ENCODE measurements around the gene DRAM2. TPM values are rescaled to one million over a fixed set of nuclear protein-coding genes. Genes with fewer than 3 reads are reported as not detected.
A peak's percentile ranks its signal among the peaks of the same experiment; 100 is the strongest.

DRAM2 gene
- total and polyA plus RNA-seq, 2 of the 13 experiments (the other 11 are each of a cell fraction or from before 2014, with no cell fraction given) = 33.2 to 123 TPM

- ChIA-PET POLR2A (no interaction called here), CTCF (ENCODE audit: low intra/inter-chr PET ratio, low total read pairs) (no interaction called here)
- Histone ChIP-seq H3K36me3 (replicated peaks in 1 of 2; ENCODE audit: control insufficient read depth in 1 of 2, insufficient read depth in 2 of 2, low read length in 2 of 2) (peaks cover 0 to 19% of the 10 kb centered on the region in 2 experiments; a peak in 1 of 5 replicates), H3K9me3 (ENCODE audit: low read length) (no peaks in the 10 kb centered on the region), H3K27me3 (ENCODE audit: control insufficient read depth in 1 of 2, insufficient read depth in 2 of 2, low read length in 2 of 2) (no peaks in the 10 kb centered on the region), H3K27ac (ENCODE audit: extremely low read length, insufficient read depth, low read length) (no peak overlapping the region), H3K4me2 (ENCODE audit: low read depth, low read length) (no peak overlapping the region), H3K79me2 (ENCODE audit: insufficient read depth, low read length) (no peaks in the 10 kb centered on the region), H2AFZ (ENCODE audit: low read length) (no peak overlapping the region), H3K4me1 (ENCODE audit: insufficient read depth, low read length) (peaks cover 9% of the 10 kb centered on the region), H3K9ac (ENCODE audit: insufficient read depth, low read depth, low read length) (no peak overlapping the region), H4K20me1 (ENCODE audit: insufficient read depth, low read length) (no peaks in the 10 kb centered on the region), H3K4me3 (replicated peaks in 1 of 3; ENCODE audit: insufficient read depth in 1 of 3, low read depth in 2 of 3, low read length in 3 of 3) (no peak overlapping the region)
- in situ Hi-C loops (cut with HindIII; ENCODE audit: extremely low pct_ligation_motif_present, low pct_unique_long_range_greater_than_20kb) (no loop called here), intact Hi-C loops (cut with micrococcal nuclease; ENCODE audit: unreplicated experiment) (no loop called here)
- no TSS peak for BruUV-seq (replicated peaks)
- ATAC-seq (no peak), DNase-seq (ENCODE audit: low spot score) (no peak), FAIRE-seq (no peak)
- no peak for TF ChIP-seq ZFP36 (IDR thresholded peaks at IDR 0.05; ENCODE audit: borderline replicate concordance, low read depth, low read length, partially characterized antibody)
- TF ChIP-seq MAFK (conservative IDR thresholded peaks at IDR 0.05 in 1 of 2, IDR thresholded peaks at IDR 0.05 in 1 of 2; ENCODE audit: low read length in 2 of 2) = peak; percentile 82 to 92
- TF ChIP-seq MAFF (IDR thresholded peaks at IDR 0.05; ENCODE audit: low read depth, low read length) = peak; percentile 88
- 100% methylated on average over 2 of the region's 2 CpGs for WGBS (ENCODE audit: low lambda C conversion rate)
Measured at GRCh38 chr1:111116496-111116895, 23.4 kb downstream of the DRAM2 start.

DNA sequence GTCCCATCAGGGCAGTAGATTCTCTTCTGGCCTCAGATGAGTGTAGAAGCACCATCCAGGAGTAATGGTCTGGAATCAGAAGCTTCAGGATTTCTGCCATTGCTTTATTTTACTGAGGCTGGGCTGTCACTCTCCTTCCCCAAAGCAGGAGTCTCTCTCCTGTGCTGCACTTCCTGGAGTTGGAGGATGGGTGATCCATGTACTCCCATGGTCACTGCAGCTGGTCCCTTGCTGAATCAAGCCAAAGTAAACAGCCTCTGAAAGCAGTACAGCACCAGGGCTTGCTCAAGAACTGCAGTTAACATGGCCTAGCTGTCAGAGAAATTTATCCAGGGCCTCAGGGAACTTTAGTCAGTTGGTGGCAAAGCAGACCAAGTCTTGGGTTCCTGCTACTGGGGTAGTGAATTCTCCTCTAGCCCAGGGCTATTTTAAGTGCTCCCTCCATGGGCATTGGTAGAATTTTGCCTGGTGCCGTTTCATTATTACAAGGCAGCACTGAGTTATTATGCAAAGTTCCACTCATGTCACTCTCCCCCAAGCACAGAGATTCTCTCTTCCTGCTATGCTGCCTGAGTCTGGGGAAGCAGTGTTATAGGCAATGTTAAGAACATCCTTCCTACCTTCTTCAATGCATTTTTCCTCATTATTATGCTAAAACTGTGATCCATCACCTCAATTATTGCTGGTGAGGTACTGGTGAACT is 29.5 kb downstream of the DRAM2 start:
- no peak overlapping the region for H2AFZ ChIP-seq (ENCODE audit: low read length)
- H3K4me1 ChIP-seq (ENCODE audit: insufficient read depth, low read length) = peaks cover 25% of the 10 kb centered on the region
- H3K9ac ChIP-seq (ENCODE audit: insufficient read depth, low read depth, low read length) = peak overlapping the region; percentile 31; the same call in 1 of the 2 replicates
- H3K9me3 ChIP-seq (ENCODE audit: low read length) = peaks cover 8% of the 10 kb centered on the region; the same call in 1 of the 2 replicates
- DNase-seq (ENCODE audit: low spot score) = peak; percentile 77
- in situ Hi-C loops (cut with HindIII; ENCODE audit: extremely low pct_ligation_motif_present, low pct_unique_long_range_greater_than_20kb) = no loop called here
- H3K27ac ChIP-seq (ENCODE audit: extremely low read length, insufficient read depth, low read length) = peak overlapping the region; percentile 47
- intact Hi-C loops (cut with micrococcal nuclease; ENCODE audit: unreplicated experiment) = loop anchor here (5.0 kb wide), 1 partner anchor 78 kb away; no protein-coding TSS in a partner anchor
- no peaks in the 10 kb centered on the region for H3K27me3 ChIP-seq (ENCODE audit: control insufficient read depth in 1 of 2, insufficient read depth in 2 of 2, low read length in 2 of 2)
- H3K79me2 ChIP-seq (ENCODE audit: insufficient read depth, low read length) = no peaks in the 10 kb centered on the region
- peak overlapping the region; percentile 59 for H3K4me2 ChIP-seq (ENCODE audit: low read depth, low read length)
- WGBS (ENCODE audit: low lambda C conversion rate) = no CpG with 5 or more reads among the region's 1 CpG
- H3K4me3 ChIP-seq (replicated peaks in 1 of 3; ENCODE audit: insufficient read depth in 1 of 3, low read depth in 2 of 3, low read length in 3 of 3) = no peak overlapping the region
- H3K36me3 ChIP-seq (replicated peaks in 1 of 2; ENCODE audit: control insufficient read depth in 1 of 2, insufficient read depth in 2 of 2, low read length in 2 of 2) = no peaks in the 10 kb centered on the region
- no TSS peak for BruUV-seq (replicated peaks)
- H4K20me1 ChIP-seq (ENCODE audit: insufficient read depth, low read length) = no peaks in the 10 kb centered on the region
- CTCF ChIA-PET (ENCODE audit: low intra/inter-chr PET ratio, low total read pairs) = no interaction called here
- POLR2A ChIA-PET = interaction anchor here (1.1 kb wide), 1 partner anchor 29 kb away, joined by 3 read pairs; no protein-coding TSS in a partner anchor
- FAIRE-seq = peak; percentile 87
- peak; percentile 100 for ATAC-seq
- TF ChIP-seq ZNF343 (CRISPR knock-in tag; IDR thresholded peaks at IDR 0.05) (no peak), PREB (CRISPR knock-in tag; IDR thresholded peaks at IDR 0.05) (no peak), SP4 (CRISPR knock-in tag; IDR thresholded peaks at IDR 0.05) (peak; percentile 36; the same call in 1 of the 2 replicates), ZBTB37 (CRISPR knock-in tag; IDR thresholded peaks at IDR 0.05) (no peak), BRF2 (CRISPR knock-in tag; IDR thresholded peaks at IDR 0.05) (no peak)
- TF ChIP-seq, protein P1, sequence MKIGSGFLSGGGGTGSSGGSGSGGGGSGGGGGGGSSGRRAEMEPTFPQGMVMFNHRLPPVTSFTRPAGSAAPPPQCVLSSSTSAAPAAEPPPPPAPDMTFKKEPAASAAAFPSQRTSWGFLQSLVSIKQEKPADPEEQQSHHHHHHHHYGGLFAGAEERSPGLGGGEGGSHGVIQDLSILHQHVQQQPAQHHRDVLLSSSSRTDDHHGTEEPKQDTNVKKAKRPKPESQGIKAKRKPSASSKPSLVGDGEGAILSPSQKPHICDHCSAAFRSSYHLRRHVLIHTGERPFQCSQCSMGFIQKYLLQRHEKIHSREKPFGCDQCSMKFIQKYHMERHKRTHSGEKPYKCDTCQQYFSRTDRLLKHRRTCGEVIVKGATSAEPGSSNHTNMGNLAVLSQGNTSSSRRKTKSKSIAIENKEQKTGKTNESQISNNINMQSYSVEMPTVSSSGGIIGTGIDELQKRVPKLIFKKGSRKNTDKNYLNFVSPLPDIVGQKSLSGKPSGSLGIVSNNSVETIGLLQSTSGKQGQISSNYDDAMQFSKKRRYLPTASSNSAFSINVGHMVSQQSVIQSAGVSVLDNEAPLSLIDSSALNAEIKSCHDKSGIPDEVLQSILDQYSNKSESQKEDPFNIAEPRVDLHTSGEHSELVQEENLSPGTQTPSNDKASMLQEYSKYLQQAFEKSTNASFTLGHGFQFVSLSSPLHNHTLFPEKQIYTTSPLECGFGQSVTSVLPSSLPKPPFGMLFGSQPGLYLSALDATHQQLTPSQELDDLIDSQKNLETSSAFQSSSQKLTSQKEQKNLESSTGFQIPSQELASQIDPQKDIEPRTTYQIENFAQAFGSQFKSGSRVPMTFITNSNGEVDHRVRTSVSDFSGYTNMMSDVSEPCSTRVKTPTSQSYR (CRISPR knock-in tag; IDR thresholded peaks at IDR 0.05; ENCODE audit: borderline replicate concordance) = peak; percentile 81
